DOHH2 (cell line): ENCODE results near the gene SEC14L2.

Experiments used
- H3F3A ChIP-seq: fragments of 200-600 bp; sonication (generic), shearing (Covaris generic); 2 replicates; pipeline ENCODE4 v1.6.0; 2016; ENCODE audit warnings: antibody characterized with exemption, mild to moderate bottlenecking; ENCODE audit not compliant: control insufficient read depth, insufficient read depth
- H3K27ac ChIP-seq: fragments of 200-600 bp; sonication (generic); 2 replicates; pipeline ENCODE4 v1.5.1; 2014; ENCODE audit warnings: low read depth, mild to moderate bottlenecking, low read length, moderate library complexity
- H3K27me3 ChIP-seq: fragments of 200-600 bp; sonication (generic); 2 replicates; pipeline ENCODE4 v1.6.1; 2014; ENCODE audit warnings: mild to moderate bottlenecking, low read length, mixed read lengths; ENCODE audit not compliant: control insufficient read depth
- H3K36me3 ChIP-seq: fragments of 200-600 bp; sonication (generic); 2 replicates; pipeline ENCODE4 v1.6.1; 2014; ENCODE audit warnings: mild to moderate bottlenecking, low read length, moderate library complexity, mixed read lengths; ENCODE audit not compliant: control insufficient read depth
- H3K4me1 ChIP-seq: fragments of 200-600 bp; sonication (generic); 2 replicates; pipeline ENCODE4 v1.6.1; 2014; ENCODE audit warnings: mild to moderate bottlenecking, low read length, mixed read lengths; ENCODE audit not compliant: control insufficient read depth
- H3K4me2 ChIP-seq: fragments of 200-600 bp; sonication (generic); 2 replicates; pipeline ENCODE4 v1.6.0; 2014; ENCODE audit warnings: mild to moderate bottlenecking, low read length, moderate library complexity
- H3K4me3 ChIP-seq: fragments of 200-600 bp; sonication (generic); 2 replicates; pipeline ENCODE4 v1.5.1; 2014; ENCODE audit warnings: mild to moderate bottlenecking, low read length, mixed read lengths
- H3K79me2 ChIP-seq: fragments of 200-600 bp; sonication (generic); 2 replicates; pipeline ENCODE4 v1.6.1; 2014; ENCODE audit warnings: mild to moderate bottlenecking, low read length, mixed read lengths; ENCODE audit not compliant: control insufficient read depth
- H3K9me2 ChIP-seq: fragments of 200-600 bp; sonication (generic); replicated peaks from 2 replicates; pipeline ENCODE4 v1.6.1; 2014; ENCODE audit warnings: mild to moderate bottlenecking, low read length, mixed read lengths; ENCODE audit not compliant: control insufficient read depth
- H3K9me3 ChIP-seq: fragments of 200-600 bp; sonication (generic); 2 replicates; pipeline ENCODE4 v1.6.1; 2014; ENCODE audit warnings: antibody characterized with exemption, low read length, mixed read lengths; ENCODE audit not compliant: control insufficient read depth, insufficient read depth
- H4K20me1 ChIP-seq: fragments of 200-600 bp; sonication (generic); 2 replicates; pipeline ENCODE4 v1.6.0; 2014; ENCODE audit warnings: low read depth, mild to moderate bottlenecking, antibody characterized with exemption, low read length, moderate library complexity; ENCODE audit not compliant: control insufficient read depth, insufficient read depth
- EZH2phosphoT487 ChIP-seq: fragments of 200-600 bp; sonication (generic); IDR thresholded peaks from 2 replicates; pipeline ENCODE4 v1.6.1; 2017; ENCODE audit warnings: borderline replicate concordance, mild to moderate bottlenecking, antibody characterized with exemption, low read length, moderate library complexity, mixed read lengths
- TF ChIP-seq, protein P1 (sequence below): fragments of 200-600 bp; sonication (generic); IDR thresholded peaks from one replicate; pipeline ENCODE4 v1.5.1; 2014; ENCODE audit warnings: antibody characterized with exemption, mild to moderate bottlenecking, low read depth, low read length; ENCODE audit not compliant: poor library complexity, severe bottlenecking

Gene SEC14L2

DNA sequence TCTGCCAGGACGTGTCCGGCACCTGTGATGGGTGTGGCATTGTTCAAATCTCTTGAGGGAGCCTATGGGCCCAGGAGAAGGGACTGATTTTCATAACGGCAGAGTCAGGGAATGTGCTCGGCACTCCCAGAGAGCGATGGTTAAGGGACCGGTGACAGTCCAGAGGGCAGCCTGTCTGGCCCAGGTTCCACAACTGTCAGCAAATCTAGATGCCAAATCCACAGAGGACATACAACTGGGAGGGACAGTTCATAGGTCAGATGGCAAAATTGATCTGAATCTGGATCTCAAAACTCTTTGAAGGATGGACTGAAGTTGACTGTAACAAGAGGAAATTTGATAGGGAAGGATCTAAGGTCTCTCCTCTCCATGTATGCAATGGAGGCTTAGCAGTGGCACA, 7.5 kb downstream of the SEC14L2 start:
- Histone ChIP-seq H3K9me2 (no peaks in the 10 kb centered on the region), H4K20me1 (no peaks in the 10 kb centered on the region), H3K4me2 (no peak overlapping the region), H3F3A (no peaks in the 10 kb centered on the region), H3K27ac (no peak overlapping the region), H3K4me3 (no peak overlapping the region), H3K9me3 (no peaks in the 10 kb centered on the region), H3K27me3 (no peaks in the 10 kb centered on the region), H3K4me1 (no peaks in the 10 kb centered on the region), H3K36me3 (no peaks in the 10 kb centered on the region), H3K79me2 (no peaks in the 10 kb centered on the region)
- TF ChIP-seq EZH2phosphoT487 = no peak
- TF ChIP-seq, protein P1, sequence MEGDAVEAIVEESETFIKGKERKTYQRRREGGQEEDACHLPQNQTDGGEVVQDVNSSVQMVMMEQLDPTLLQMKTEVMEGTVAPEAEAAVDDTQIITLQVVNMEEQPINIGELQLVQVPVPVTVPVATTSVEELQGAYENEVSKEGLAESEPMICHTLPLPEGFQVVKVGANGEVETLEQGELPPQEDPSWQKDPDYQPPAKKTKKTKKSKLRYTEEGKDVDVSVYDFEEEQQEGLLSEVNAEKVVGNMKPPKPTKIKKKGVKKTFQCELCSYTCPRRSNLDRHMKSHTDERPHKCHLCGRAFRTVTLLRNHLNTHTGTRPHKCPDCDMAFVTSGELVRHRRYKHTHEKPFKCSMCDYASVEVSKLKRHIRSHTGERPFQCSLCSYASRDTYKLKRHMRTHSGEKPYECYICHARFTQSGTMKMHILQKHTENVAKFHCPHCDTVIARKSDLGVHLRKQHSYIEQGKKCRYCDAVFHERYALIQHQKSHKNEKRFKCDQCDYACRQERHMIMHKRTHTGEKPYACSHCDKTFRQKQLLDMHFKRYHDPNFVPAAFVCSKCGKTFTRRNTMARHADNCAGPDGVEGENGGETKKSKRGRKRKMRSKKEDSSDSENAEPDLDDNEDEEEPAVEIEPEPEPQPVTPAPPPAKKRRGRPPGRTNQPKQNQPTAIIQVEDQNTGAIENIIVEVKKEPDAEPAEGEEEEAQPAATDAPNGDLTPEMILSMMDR = no peak

DNA sequence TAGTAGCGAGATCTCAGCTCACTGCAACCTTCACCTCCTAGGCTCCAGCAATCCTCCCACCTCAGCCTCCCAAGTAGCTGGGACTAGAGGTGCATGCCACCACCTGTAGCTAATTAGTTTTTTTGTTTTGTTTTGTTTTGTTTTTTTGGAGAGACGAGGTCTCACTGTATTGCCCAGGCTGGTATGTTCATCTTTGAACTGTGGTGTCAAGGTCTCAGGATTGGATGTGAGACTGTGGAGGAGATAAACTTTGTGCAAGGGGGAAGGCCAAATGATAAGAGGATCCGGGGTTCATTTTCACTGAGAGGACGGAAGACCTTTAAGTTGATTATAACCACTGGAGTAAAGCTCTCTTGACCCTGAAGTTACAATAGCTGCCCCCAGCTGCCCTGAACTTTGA, 8.9 kb downstream of the SEC14L2 start:
- no peaks in the 10 kb centered on the region for H3K79me2 ChIP-seq
- H3K27me3 ChIP-seq = no peaks in the 10 kb centered on the region
- H3K9me3 ChIP-seq = no peaks in the 10 kb centered on the region
- H3K9me2 ChIP-seq = no peaks in the 10 kb centered on the region
- H3K36me3 ChIP-seq = no peaks in the 10 kb centered on the region
- no peaks in the 10 kb centered on the region for H3F3A ChIP-seq
- H3K4me1 ChIP-seq = no peaks in the 10 kb centered on the region
- H3K4me2 ChIP-seq = no peak overlapping the region
- no peak overlapping the region for H3K27ac ChIP-seq
- TF ChIP-seq EZH2phosphoT487 = no peak
- TF ChIP-seq, protein P1 = no peak
- H3K4me3 ChIP-seq = no peak overlapping the region
- H4K20me1 ChIP-seq = no peaks in the 10 kb centered on the region

DNA sequence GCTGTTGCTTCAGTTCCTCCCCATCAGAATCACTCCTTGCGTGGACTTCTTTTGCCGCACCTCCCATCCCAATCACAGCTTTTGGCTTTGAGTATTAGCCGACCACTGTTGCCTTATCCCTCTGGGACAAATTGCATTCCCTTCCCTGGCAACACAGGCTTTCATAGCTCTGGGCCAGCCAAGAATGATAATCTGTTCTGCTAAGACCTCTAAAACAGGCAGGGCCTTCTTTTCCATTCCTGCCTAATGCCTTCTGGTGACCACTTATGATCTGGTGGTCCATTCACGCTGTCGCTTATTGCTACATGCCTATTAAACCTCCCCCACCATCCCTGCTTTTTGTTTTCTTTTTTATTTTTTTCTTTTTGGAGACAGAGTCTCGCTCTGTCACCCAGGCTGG, 9.6 kb downstream of the SEC14L2 start:
- Histone ChIP-seq H3K36me3 (no peaks in the 10 kb centered on the region), H3K4me1 (no peaks in the 10 kb centered on the region), H3K4me2 (no peak overlapping the region), H3K9me3 (no peaks in the 10 kb centered on the region), H3K79me2 (no peaks in the 10 kb centered on the region), H3K27me3 (no peaks in the 10 kb centered on the region), H3F3A (no peaks in the 10 kb centered on the region), H3K27ac (no peak overlapping the region), H3K9me2 (no peaks in the 10 kb centered on the region), H3K4me3 (no peak overlapping the region), H4K20me1 (no peaks in the 10 kb centered on the region)
- no peak for TF ChIP-seq EZH2phosphoT487
- TF ChIP-seq, protein P1 = no peak
